Keratinocyte (primary cell): ENCODE measurements around the gene ZFYVE1. TPM values are rescaled to one million over a fixed set of nuclear protein-coding genes. Genes with fewer than 3 reads are reported as not detected.

ENCODE experiments used
- DNase-seq: peaks from one replicate; pipeline ENCODE4 v3.0.0-alpha.2; 2011; ENCODE audit warnings: low read depth, missing footprints, low spot score
- FAIRE-seq: peaks from 2 replicates; lab custom pipeline; 2011; peaks lifted over from hg19 to GRCh38; lab: Jason Lieb, UNC
- H2AFZ ChIP-seq: 2 replicates; pipeline ENCODE4 v1.6.0; 2012; ENCODE audit warnings: low read length, control low read depth, inconsistent platforms; ENCODE audit not compliant: control insufficient read depth
- H3K27ac ChIP-seq: 2 replicates; pipeline ENCODE4 v1.5.1; 2011; ENCODE audit warnings: low read length; ENCODE audit not compliant: control insufficient read depth, insufficient read depth
- H3K27me3 ChIP-seq: 3 replicates; pipeline ENCODE4 v1.6.0; 2011; ENCODE audit warnings: low read length; ENCODE audit not compliant: control insufficient read depth, insufficient read depth; ENCODE audit errors: extremely low read depth
- H3K36me3 ChIP-seq, 2 experiments: 2 replicates in 1 of 2; 3 replicates in 1 of 2; pipeline ENCODE4 v1.5.1; 2011; ENCODE audit warnings: low read length in 2 of 2, mild to moderate bottlenecking in 1 of 2; ENCODE audit not compliant: control insufficient read depth in 2 of 2, insufficient read depth in 2 of 2; ENCODE audit errors: extremely low read depth in 1 of 2
- H3K4me1 ChIP-seq: 3 replicates; pipeline ENCODE4 v1.5.1; 2011; ENCODE audit warnings: low read length; ENCODE audit not compliant: control insufficient read depth, insufficient read depth; ENCODE audit errors: extremely low read depth
- H3K4me2 ChIP-seq: 3 replicates; pipeline ENCODE4 v1.6.0; 2011; ENCODE audit warnings: low read depth, low read length; ENCODE audit not compliant: control insufficient read depth, insufficient read depth; ENCODE audit errors: extremely low read depth
- H3K4me3 ChIP-seq, 3 experiments: fragments of 200-600 bp in 1 of 3; sonication (generic) in 1 of 3; 2 replicates in 2 of 3; 3 replicates in 1 of 3; pipeline ENCODE4 v1.5.1; 2011 to 2016; ENCODE audit warnings: low read length in 3 of 3, mild to moderate bottlenecking in 3 of 3, control low read depth in 2 of 3, inconsistent platforms in 1 of 3, low read depth in 1 of 3, mixed read lengths in 1 of 3, mixed run types in 1 of 3, moderate library complexity in 1 of 3; ENCODE audit not compliant: control insufficient read depth in 2 of 3, insufficient read depth in 2 of 3; ENCODE audit errors: extremely low read depth in 1 of 3
- H3K79me2 ChIP-seq: 2 replicates; pipeline ENCODE4 v1.6.0; 2012; ENCODE audit warnings: low read length; ENCODE audit not compliant: control insufficient read depth, insufficient read depth
- H3K9ac ChIP-seq: 3 replicates; pipeline ENCODE4 v1.6.0; 2011; ENCODE audit warnings: low read length; ENCODE audit not compliant: control insufficient read depth, insufficient read depth; ENCODE audit errors: extremely low read depth
- H3K9me1 ChIP-seq: 3 replicates; pipeline ENCODE4 v1.6.0; 2011; ENCODE audit warnings: low read length; ENCODE audit not compliant: control insufficient read depth, insufficient read depth; ENCODE audit errors: extremely low read depth
- H3K9me3 ChIP-seq: 2 replicates; pipeline ENCODE4 v1.5.1; 2012; ENCODE audit warnings: low read depth, low read length; ENCODE audit not compliant: control insufficient read depth
- H4K20me1 ChIP-seq: 3 replicates; pipeline ENCODE4 v1.6.0; 2011; ENCODE audit warnings: low read length; ENCODE audit not compliant: control insufficient read depth, insufficient read depth; ENCODE audit errors: extremely low read depth
- EZH2 ChIP-seq: IDR thresholded peaks from one replicate; pipeline ENCODE4 v1.6.1; 2012; ENCODE audit warnings: inconsistent platforms, mild to moderate bottlenecking, low read length, moderate library complexity
- dilution Hi-C: fragments of 300-500 bp; cut with MboI; formaldehyde crosslinking; loops from one replicate; pipeline ENCODE4 v1.7.0; 2020; ENCODE audit warnings: low sequenced_read_pairs; ENCODE audit not compliant: extremely low pct_ligation_motif_present
- polyA plus RNA-seq, 5 experiments: library from polyadenylated mRNA; depleted of rRNA in 3 of 5; stranded (reverse) in 3 of 5; stranded (forward) in 1 of 5; unstranded in 1 of 5; fragments of >200 nt; gene quantifications; 1 replicate in 1 of 5; 2 replicates in 3 of 5; 3 replicates in 1 of 5; pipeline versions ENCODE4 v1.2.1 to v1.2.3, GENCODE V29; 2011 to 2012; ENCODE audit warnings: missing spikeins in 2 of 5, low read depth in 1 of 5, low replicate concordance in 1 of 5
- TF ChIP-seq, protein P1 (sequence below), 3 experiments: IDR thresholded peaks in 1 of 3; conservative IDR thresholded peaks in 1 of 3; optimal IDR thresholded peaks in 1 of 3; 2 replicates in 2 of 3; 3 replicates in 1 of 3; pipeline versions ENCODE3 to v1.5.1; 2011; ENCODE audit warnings: low read length in 3 of 3, mild to moderate bottlenecking in 3 of 3, moderate library complexity in 2 of 3, control low read depth in 1 of 3, inconsistent platforms in 1 of 3; ENCODE audit not compliant: insufficient read depth in 2 of 3; ENCODE audit errors: extremely low read depth in 1 of 3

ZFYVE1 gene
- polyA plus RNA-seq, 1 donor (not counting 4 experiments of a cell fraction or from before 2014, with no cell fraction given), result 10.8 TPM

DNA sequence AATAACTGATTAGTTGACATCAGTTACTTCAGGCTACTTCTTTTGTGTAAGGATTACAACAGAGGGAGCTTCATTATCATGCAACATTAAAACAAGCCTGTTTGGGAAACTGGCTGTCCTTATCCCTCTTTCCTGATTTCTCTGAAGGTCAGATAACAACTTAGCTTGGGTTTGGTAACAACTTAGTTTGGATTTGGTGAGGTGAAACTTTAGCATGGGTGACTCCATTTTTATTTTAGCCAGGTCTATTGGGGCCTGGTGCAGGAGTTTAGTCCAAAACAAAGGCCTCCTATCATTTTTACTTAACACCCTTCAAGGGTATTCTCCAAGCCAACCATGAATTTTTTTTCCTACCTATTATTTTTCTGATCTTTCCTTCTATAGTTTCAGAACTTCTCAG is 1.1 kb upstream of the ZFYVE1 start:
- dilution Hi-C loops, result no loop called here
- FAIRE-seq, result no peak
- H3K4me2 ChIP-seq, result peak overlapping the region; percentile 73

DNA sequence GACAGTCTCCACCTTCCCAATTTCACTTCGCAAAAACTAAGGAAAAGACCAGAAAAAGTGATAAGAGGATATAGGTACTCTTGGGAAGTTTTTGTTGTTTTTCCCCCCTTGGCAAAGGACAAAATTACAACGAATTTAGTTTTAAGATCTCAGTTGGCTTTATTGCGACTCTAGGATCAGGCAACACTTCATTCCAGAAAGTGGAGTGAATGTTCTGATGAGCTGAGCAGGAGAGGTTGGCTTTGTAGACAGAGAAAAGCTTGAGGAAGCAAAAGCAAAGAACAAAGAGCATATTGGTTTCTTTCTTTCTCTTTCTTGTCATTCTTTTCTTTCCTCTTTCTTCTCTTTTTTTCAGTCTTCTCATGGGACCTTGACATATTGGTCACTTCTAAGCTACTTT is 640 bp upstream of the ZFYVE1 start:
- no peak for DNase-seq
- no peak for TF ChIP-seq EZH2
- TF ChIP-seq, protein P1, sequence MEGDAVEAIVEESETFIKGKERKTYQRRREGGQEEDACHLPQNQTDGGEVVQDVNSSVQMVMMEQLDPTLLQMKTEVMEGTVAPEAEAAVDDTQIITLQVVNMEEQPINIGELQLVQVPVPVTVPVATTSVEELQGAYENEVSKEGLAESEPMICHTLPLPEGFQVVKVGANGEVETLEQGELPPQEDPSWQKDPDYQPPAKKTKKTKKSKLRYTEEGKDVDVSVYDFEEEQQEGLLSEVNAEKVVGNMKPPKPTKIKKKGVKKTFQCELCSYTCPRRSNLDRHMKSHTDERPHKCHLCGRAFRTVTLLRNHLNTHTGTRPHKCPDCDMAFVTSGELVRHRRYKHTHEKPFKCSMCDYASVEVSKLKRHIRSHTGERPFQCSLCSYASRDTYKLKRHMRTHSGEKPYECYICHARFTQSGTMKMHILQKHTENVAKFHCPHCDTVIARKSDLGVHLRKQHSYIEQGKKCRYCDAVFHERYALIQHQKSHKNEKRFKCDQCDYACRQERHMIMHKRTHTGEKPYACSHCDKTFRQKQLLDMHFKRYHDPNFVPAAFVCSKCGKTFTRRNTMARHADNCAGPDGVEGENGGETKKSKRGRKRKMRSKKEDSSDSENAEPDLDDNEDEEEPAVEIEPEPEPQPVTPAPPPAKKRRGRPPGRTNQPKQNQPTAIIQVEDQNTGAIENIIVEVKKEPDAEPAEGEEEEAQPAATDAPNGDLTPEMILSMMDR (optimal IDR thresholded peaks at IDR 0.05 in 1 of 3, IDR thresholded peaks at IDR 0.05 in 1 of 3, conservative IDR thresholded peaks at IDR 0.05 in 1 of 3; ENCODE audit: extremely low read depth in 1 of 3, insufficient read depth in 2 of 3, low read length in 3 of 3), result no peak
- Histone ChIP-seq H3K4me3 (peak overlapping the region; percentile 59 to 70 (median 64)), H3K4me1 (peaks cover 13% of the 10 kb centered on the region), H3K9me3 (no peaks in the 10 kb centered on the region), H3K4me2 (peak overlapping the region; percentile 73), H3K27me3 (no peaks in the 10 kb centered on the region), H3K27ac (peak overlapping the region; percentile 90), H3K36me3 (peaks cover 5 to 9% of the 10 kb centered on the region in 2 experiments), H4K20me1 (no peaks in the 10 kb centered on the region), H3K79me2 (peaks cover 23% of the 10 kb centered on the region), H3K9me1 (no peaks in the 10 kb centered on the region), H3K9ac (peak overlapping the region; percentile 74), H2AFZ (peak overlapping the region; percentile 94)
- no peak for FAIRE-seq
- dilution Hi-C loops, result no loop called here

More for the DNA sequence above, 1.1 kb upstream of the ZFYVE1 start:
- H3K4me3 ChIP-seq, result peak overlapping the region in 1 of 3 experiments; percentile 70
- H2AFZ ChIP-seq, result peak overlapping the region; percentile 94
- TF ChIP-seq, protein P1 (optimal IDR thresholded peaks at IDR 0.05 in 1 of 3, IDR thresholded peaks at IDR 0.05 in 1 of 3, conservative IDR thresholded peaks at IDR 0.05 in 1 of 3; ENCODE audit: extremely low read depth in 1 of 3, insufficient read depth in 2 of 3, low read length in 3 of 3), result no peak
- TF ChIP-seq EZH2, result no peak
- no peak for DNase-seq
- peak overlapping the region; percentile 90 for H3K27ac ChIP-seq
- H3K9ac ChIP-seq, result no peak overlapping the region
- peaks cover 13% of the 10 kb centered on the region for H3K4me1 ChIP-seq
- H3K79me2 ChIP-seq, result peaks cover 21% of the 10 kb centered on the region
- H3K9me1 ChIP-seq, result no peaks in the 10 kb centered on the region
- peaks cover 5 to 9% of the 10 kb centered on the region in 2 experiments for H3K36me3 ChIP-seq
- H3K27me3 ChIP-seq, result no peaks in the 10 kb centered on the region
- H4K20me1 ChIP-seq, result no peaks in the 10 kb centered on the region
- no peaks in the 10 kb centered on the region for H3K9me3 ChIP-seq
